ENCODE measurements around the gene FAHD2B. TPM values are rescaled to one million over a fixed set of nuclear protein-coding genes. Genes with fewer than 3 reads are reported as not detected.
"Not testable (repeated sequence)": the region's sequence is repeated elsewhere in the genome, so short reads cannot be mapped to it uniquely, and the experiment has no call there.

FAHD2B gene
- polyA plus RNA-seq, 4 donors, result 1.9 to 9.7 (median 6.1) TPM; not detected in 1

GRCh38 chr2:97059782-97060181, 34.9 kb downstream of the FAHD2B start:
- H3K4me1 ChIP-seq (ENCODE audit: control insufficient read depth in 3 of 3, insufficient read depth in 2 of 3, low read depth in 1 of 3, low read length in 2 of 3); FAIRE-seq; H3K4me3 ChIP-seq (ENCODE audit: low read depth in 1 of 3, low read length in 3 of 3); H3K27ac ChIP-seq (ENCODE audit: low read depth in 1 of 3, low read length in 2 of 3); H3K36me3 ChIP-seq (ENCODE audit: control insufficient read depth in 3 of 3, insufficient read depth in 2 of 3, low read depth in 1 of 3, low read length in 3 of 3); H3K27me3 ChIP-seq (ENCODE audit: control insufficient read depth in 3 of 3, insufficient read depth in 3 of 3, low read length in 3 of 3); H3K9me3 ChIP-seq (ENCODE audit: control insufficient read depth in 2 of 2, insufficient read depth in 1 of 2, low read depth in 1 of 2, low read length in 1 of 2); DNase-seq: not testable (repeated sequence)
- WGBS, 3 donors, result 43 to 57% (median 54%) methylated on average over 5 to 7 of the region's 7 CpGs

- H3K4me1 ChIP-seq (ENCODE audit: control insufficient read depth in 3 of 3, insufficient read depth in 2 of 3, low read depth in 1 of 3, low read length in 2 of 3); H3K27ac ChIP-seq (ENCODE audit: low read depth in 1 of 3, low read length in 2 of 3); FAIRE-seq; H3K9me3 ChIP-seq (ENCODE audit: control insufficient read depth in 2 of 2, insufficient read depth in 1 of 2, low read depth in 1 of 2, low read length in 1 of 2); DNase-seq; H3K27me3 ChIP-seq (ENCODE audit: control insufficient read depth in 3 of 3, insufficient read depth in 3 of 3, low read length in 3 of 3); H3K36me3 ChIP-seq (ENCODE audit: control insufficient read depth in 3 of 3, insufficient read depth in 2 of 3, low read depth in 1 of 3, low read length in 3 of 3); H3K4me3 ChIP-seq (ENCODE audit: low read depth in 1 of 3, low read length in 3 of 3): not testable (repeated sequence)
- 61 to 75% (median 71%) methylated on average over 3 of the region's 3 CpGs for WGBS, 3 donors
Measured at GRCh38 chr2:97056150-97056549, 38.5 kb downstream of the FAHD2B start.

GRCh38 chr2:97050032-97050431, 44.6 kb downstream of the FAHD2B start:
- WGBS, 3 donors, result 49 to 63% (median 59%) methylated on average over 2 of the region's 2 CpGs
- H3K4me3 ChIP-seq (ENCODE audit: low read depth in 1 of 3, low read length in 3 of 3); H3K9me3 ChIP-seq (ENCODE audit: control insufficient read depth in 2 of 2, insufficient read depth in 1 of 2, low read depth in 1 of 2, low read length in 1 of 2); DNase-seq; H3K27ac ChIP-seq (ENCODE audit: low read depth in 1 of 3, low read length in 2 of 3); FAIRE-seq; H3K4me1 ChIP-seq (ENCODE audit: control insufficient read depth in 3 of 3, insufficient read depth in 2 of 3, low read depth in 1 of 3, low read length in 2 of 3); H3K27me3 ChIP-seq (ENCODE audit: control insufficient read depth in 3 of 3, insufficient read depth in 3 of 3, low read length in 3 of 3); H3K36me3 ChIP-seq (ENCODE audit: control insufficient read depth in 3 of 3, insufficient read depth in 2 of 3, low read depth in 1 of 3, low read length in 3 of 3): not testable (repeated sequence)

- H3K4me3 ChIP-seq (ENCODE audit: low read depth in 1 of 3, low read length in 3 of 3); H3K36me3 ChIP-seq (ENCODE audit: control insufficient read depth in 3 of 3, insufficient read depth in 2 of 3, low read depth in 1 of 3, low read length in 3 of 3); H3K9me3 ChIP-seq (ENCODE audit: control insufficient read depth in 2 of 2, insufficient read depth in 1 of 2, low read depth in 1 of 2, low read length in 1 of 2); H3K27ac ChIP-seq (ENCODE audit: low read depth in 1 of 3, low read length in 2 of 3); H3K27me3 ChIP-seq (ENCODE audit: control insufficient read depth in 3 of 3, insufficient read depth in 3 of 3, low read length in 3 of 3); H3K4me1 ChIP-seq (ENCODE audit: control insufficient read depth in 3 of 3, insufficient read depth in 2 of 3, low read depth in 1 of 3, low read length in 2 of 3); DNase-seq; FAIRE-seq: not testable (repeated sequence)
- WGBS, 3 donors, result 57 to 73% (median 66%) methylated on average over 7 of the region's 7 CpGs
Measured at GRCh38 chr2:97048448-97048847, 46.2 kb downstream of the FAHD2B start.

- 69 to 80% (median 74%) methylated on average over 3 of the region's 3 CpGs for WGBS, 3 donors
- FAIRE-seq; H3K36me3 ChIP-seq (ENCODE audit: control insufficient read depth in 3 of 3, insufficient read depth in 2 of 3, low read depth in 1 of 3, low read length in 3 of 3); H3K4me1 ChIP-seq (ENCODE audit: control insufficient read depth in 3 of 3, insufficient read depth in 2 of 3, low read depth in 1 of 3, low read length in 2 of 3); H3K27ac ChIP-seq (ENCODE audit: low read depth in 1 of 3, low read length in 2 of 3); H3K4me3 ChIP-seq (ENCODE audit: low read depth in 1 of 3, low read length in 3 of 3); H3K9me3 ChIP-seq (ENCODE audit: control insufficient read depth in 2 of 2, insufficient read depth in 1 of 2, low read depth in 1 of 2, low read length in 1 of 2); DNase-seq; H3K27me3 ChIP-seq (ENCODE audit: control insufficient read depth in 3 of 3, insufficient read depth in 3 of 3, low read length in 3 of 3): not testable (repeated sequence)
Measured at GRCh38 chr2:97046676-97047075, 48.0 kb downstream of the FAHD2B start.

- not testable (repeated sequence) for H3K27ac ChIP-seq (ENCODE audit: low read depth in 1 of 3, low read length in 2 of 3); H3K27me3 ChIP-seq (ENCODE audit: control insufficient read depth in 3 of 3, insufficient read depth in 3 of 3, low read length in 3 of 3); H3K4me3 ChIP-seq (ENCODE audit: low read depth in 1 of 3, low read length in 3 of 3); H3K4me1 ChIP-seq (ENCODE audit: control insufficient read depth in 3 of 3, insufficient read depth in 2 of 3, low read depth in 1 of 3, low read length in 2 of 3); FAIRE-seq; H3K9me3 ChIP-seq (ENCODE audit: control insufficient read depth in 2 of 2, insufficient read depth in 1 of 2, low read depth in 1 of 2, low read length in 1 of 2); H3K36me3 ChIP-seq (ENCODE audit: control insufficient read depth in 3 of 3, insufficient read depth in 2 of 3, low read depth in 1 of 3, low read length in 3 of 3); DNase-seq
- WGBS, 3 donors, result 47 to 60% (median 53%) methylated on average over 3 of the region's 3 CpGs
Measured at GRCh38 chr2:97045895-97046499, 48.7 kb downstream of the FAHD2B start.

Other genes with a start within 250 kb of the FAHD2B start
- gene ANKRD39, start 236.9 kb downstream of the FAHD2B start, polyA plus RNA-seq, result 10 to 100 TPM in 3 of 4 donors, 1 to 10 TPM in 1; 9.3 to 23.0 (median 16.5) TPM
- 10 to 100 TPM in 2 of 4 donors, 1 to 10 TPM in 1, under 1 TPM in 1; 0.45 to 26.8 (median 11.2) TPM for gene SEMA4C, start 224.8 kb downstream of the FAHD2B start, polyA plus RNA-seq
- under 1 TPM in 2 of 4 donors, not detected in 2; 0.27 to 0.34 TPM for gene FAM178B, start 108.3 kb downstream of the FAHD2B start, polyA plus RNA-seq
- 10 to 100 TPM in 1 of 4 donors, 1 to 10 TPM in 1, not detected in 2; 2.5 to 14.2 TPM for gene ANKRD36, start 18.3 kb upstream of the FAHD2B start, polyA plus RNA-seq